ENCODE results near the gene CABLES1.

DNA sequence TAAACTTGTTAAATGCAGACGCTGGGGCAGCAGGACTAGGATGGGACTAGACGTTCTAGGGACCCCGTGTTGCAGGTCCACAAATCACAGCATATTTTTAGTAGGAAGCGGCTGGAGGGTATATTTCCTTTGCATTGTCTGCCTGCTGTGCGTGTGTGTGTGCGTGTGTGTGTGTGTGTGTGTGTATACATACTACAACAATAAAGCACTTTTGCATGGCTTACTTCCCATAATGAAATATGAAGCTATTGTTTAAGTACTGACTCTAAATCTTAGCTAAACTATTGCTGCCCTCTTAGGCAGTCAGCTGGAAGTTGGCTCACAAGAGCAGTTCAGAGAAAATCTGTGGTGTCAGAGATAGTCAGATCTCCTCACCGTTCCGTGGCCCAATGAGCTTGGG is 133.4 kb downstream of the CABLES1 start:
- TF ChIP-seq RFX5 (IDR thresholded peaks at IDR 0.05; ENCODE audit: low read depth, low read length) (no peak), MXI1 (IDR thresholded peaks at IDR 0.05; ENCODE audit: borderline replicate concordance, low read depth, low read length) (no peak), MAFK (IDR thresholded peaks at IDR 0.05; ENCODE audit: low read depth, low read length) (no peak), CTCF (conservative IDR thresholded peaks at IDR 0.05; ENCODE audit: low read depth, low read length) (no peak), POLR2A (IDR thresholded peaks at IDR 0.05; ENCODE audit: low read depth, low read length) (no peak), MAZ (IDR thresholded peaks at IDR 0.05; ENCODE audit: borderline replicate concordance, low read depth, low read length) (no peak), SMC3 (IDR thresholded peaks at IDR 0.05; ENCODE audit: low read depth, low read length) (no peak), RAD21 (IDR thresholded peaks at IDR 0.05; ENCODE audit: low read length) (no peak), CEBPB (IDR thresholded peaks at IDR 0.05; ENCODE audit: low read depth, low read length) (no peak), RCOR1 (IDR thresholded peaks at IDR 0.05; ENCODE audit: insufficient replicate concordance, low read length) (no peak)
- TF ChIP-seq, protein P1, sequence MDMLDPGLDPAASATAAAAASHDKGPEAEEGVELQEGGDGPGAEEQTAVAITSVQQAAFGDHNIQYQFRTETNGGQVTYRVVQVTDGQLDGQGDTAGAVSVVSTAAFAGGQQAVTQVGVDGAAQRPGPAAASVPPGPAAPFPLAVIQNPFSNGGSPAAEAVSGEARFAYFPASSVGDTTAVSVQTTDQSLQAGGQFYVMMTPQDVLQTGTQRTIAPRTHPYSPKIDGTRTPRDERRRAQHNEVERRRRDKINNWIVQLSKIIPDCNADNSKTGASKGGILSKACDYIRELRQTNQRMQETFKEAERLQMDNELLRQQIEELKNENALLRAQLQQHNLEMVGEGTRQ (IDR thresholded peaks at IDR 0.05; ENCODE audit: low read depth, low read length) = no peak
